HepG2 (cell line): ENCODE data around the gene FAM161A. TPM values are rescaled to one million over a fixed set of nuclear protein-coding genes. Genes with fewer than 3 reads are reported as not detected.
A peak's percentile ranks its signal among the peaks of the same experiment; 100 is the strongest.

Experiments
- AGO2 ChIP-seq: fragments of 200-400 bp; formaldehyde crosslinking; optimal IDR thresholded peaks from 2 replicates; pipeline ENCODE3; 2017; ENCODE audit warnings: mild to moderate bottlenecking, low read depth, low read length, moderate library complexity
- BRD4 ChIP-seq: sonication (generic); formaldehyde crosslinking; IDR thresholded peaks from 2 replicates; pipeline ENCODE4 v1.4.0; 2020; ENCODE audit warnings: missing genetic modification reagents
- CBX2 ChIP-seq, 2 experiments: fragments of 200-600 bp in 1 of 2; sonication (generic); formaldehyde crosslinking in 1 of 2; IDR thresholded peaks; 2 replicates each; pipeline versions ENCODE4 v1.7.0 to v1.8.1; 2018 to 2022; ENCODE audit warnings: low read depth in 2 of 2, low read length in 1 of 2, mild to moderate bottlenecking in 1 of 2, missing genetic modification reagents in 1 of 2
- FOSL2 ChIP-seq: sonication (generic); formaldehyde crosslinking; IDR thresholded peaks from 2 replicates; pipeline ENCODE4 v1.4.0; 2020; ENCODE audit warnings: missing genetic modification reagents
- HNF1A ChIP-seq, 2 experiments: sonication (generic) in 1 of 2; formaldehyde crosslinking in 1 of 2; IDR thresholded peaks; 2 replicates each; pipeline versions ENCODE4 v1.4.0 to v1.6.1; 2016 to 2020; ENCODE audit warnings: borderline replicate concordance in 1 of 2, low read depth in 1 of 2, mild to moderate bottlenecking in 1 of 2, missing genetic modification reagents in 1 of 2
- JDP2 ChIP-seq: sonication (generic); formaldehyde crosslinking; IDR thresholded peaks from 2 replicates; pipeline ENCODE4 v1.8.1; 2022; ENCODE audit warnings: missing genetic modification reagents, borderline replicate concordance
- KDM5B ChIP-seq: sonication (generic); formaldehyde crosslinking; IDR thresholded peaks from 2 replicates; pipeline ENCODE4 v1.4.0; 2020; ENCODE audit warnings: missing genetic modification reagents, mild to moderate bottlenecking, borderline replicate concordance
- KLF16 ChIP-seq, 2 experiments: sonication (generic) in 1 of 2; formaldehyde crosslinking in 1 of 2; IDR thresholded peaks; 2 replicates each; pipeline versions ENCODE4 v1.6.1 to v1.8.0; 2016 to 2023; ENCODE audit warnings: missing genetic modification reagents in 2 of 2, missing compliant biosample characterization in 1 of 2
- MZF1 ChIP-seq: sonication (generic); formaldehyde crosslinking; IDR thresholded peaks from 2 replicates; pipeline ENCODE4 v1.8.1; 2023; ENCODE audit warnings: mild to moderate bottlenecking, missing genetic modification reagents, borderline replicate concordance
- PITX1 ChIP-seq: sonication (generic); formaldehyde crosslinking; IDR thresholded peaks from 2 replicates; pipeline ENCODE4 v1.5.1; 2020; ENCODE audit warnings: mild to moderate bottlenecking, missing genetic modification reagents
- RAD21 ChIP-seq: fragments of 450-650 bp; formaldehyde crosslinking; IDR thresholded peaks from 2 replicates; pipeline ENCODE4 v1.5.0; 2020; ENCODE audit warnings: mild to moderate bottlenecking
- STAG1 ChIP-seq: sonication (generic); formaldehyde crosslinking; IDR thresholded peaks from 2 replicates; pipeline ENCODE4 v1.4.0; 2020; ENCODE audit warnings: missing genetic modification reagents
- THYN1 ChIP-seq: sonication (generic); formaldehyde crosslinking; IDR thresholded peaks from 2 replicates; pipeline ENCODE4 v1.8.1; 2023; ENCODE audit warnings: low read depth, mild to moderate bottlenecking, moderate library complexity, missing genetic modification reagents, borderline replicate concordance
- YY1 ChIP-seq: IDR thresholded peaks from 2 replicates; pipeline ENCODE4 v1.6.1; 2011; ENCODE audit warnings: low read length, low read depth, moderate library complexity, mild to moderate bottlenecking; ENCODE audit not compliant: insufficient read depth, insufficient replicate concordance
- ZNF234 ChIP-seq: sonication (generic); formaldehyde crosslinking; conservative IDR thresholded peaks from 2 replicates; pipeline ENCODE4 v1.5.1; 2020; ENCODE audit warnings: mild to moderate bottlenecking, missing genetic modification reagents
- ZNF350 ChIP-seq: sonication (generic); formaldehyde crosslinking; IDR thresholded peaks from 2 replicates; pipeline ENCODE4 v1.4.0; 2020; ENCODE audit warnings: mild to moderate bottlenecking, low read depth, missing genetic modification reagents, borderline replicate concordance
- ZNF432 ChIP-seq: sonication (generic); formaldehyde crosslinking; IDR thresholded peaks from 2 replicates; pipeline ENCODE4 v1.5.0; 2020; ENCODE audit warnings: missing genetic modification reagents, mild to moderate bottlenecking, borderline replicate concordance
- ZNF598 ChIP-seq: sonication (generic); formaldehyde crosslinking; IDR thresholded peaks from 2 replicates; pipeline ENCODE4 v1.5.1; 2020; ENCODE audit warnings: mild to moderate bottlenecking, missing genetic modification reagents, borderline replicate concordance
- ZNF691 ChIP-seq: sonication (generic); formaldehyde crosslinking; IDR thresholded peaks from 2 replicates; pipeline ENCODE4 v1.4.0; 2020; ENCODE audit warnings: missing genetic modification reagents, low read depth, mild to moderate bottlenecking, borderline replicate concordance
- ZZZ3 ChIP-seq: sonication (generic); formaldehyde crosslinking; IDR thresholded peaks from 2 replicates; pipeline ENCODE4 v1.4.0; 2020; ENCODE audit warnings: missing genetic modification reagents, mild to moderate bottlenecking, borderline replicate concordance
- polyA plus RNA-seq, 8 experiments: library from polyadenylated mRNA; depleted of rRNA in 3 of 8; stranded (reverse) in 7 of 8; unstranded in 1 of 8; fragments of >200 nt; fragmentation: Illumina TruSeq in 4 of 8; extraction: Trizol in 4 of 8; gene quantifications; 2 replicates each; pipeline versions ENCODE4 v1.2.1 to v1.2.3, GENCODE V29; 2011 to 2016; ENCODE audit warnings: low read depth in 4 of 8, missing spikeins in 1 of 8, mixed read lengths in 1 of 8; ENCODE audit not compliant: insufficient read depth in 1 of 8
- total RNA-seq, 5 experiments: library from RNA; depleted of rRNA; stranded (reverse); fragments of >200 nt; fragmentation: Illumina TruSeq; extraction: Trizol; gene quantifications; 2 replicates each; pipeline ENCODE4 v1.2.3, GENCODE V29; 2016; ENCODE audit warnings: low read depth in 1 of 5

The FAM161A gene
- total and polyA plus RNA-seq, 2 of the 13 experiments (the other 11 are each of a cell fraction or from before 2014, with no cell fraction given) = 2.7 to 3.4 TPM

- TF ChIP-seq HNF1A (IDR thresholded peaks at IDR 0.05; ENCODE audit: low read depth) (no peak), HNF1A (CRISPR knock-in tag; IDR thresholded peaks at IDR 0.05; ENCODE audit: borderline replicate concordance) (no peak), AGO2 (no peak), RAD21 (CRISPR knock-in tag) (no peak; the same call in 1 of the 2 replicates), YY1 (peak; percentile 59), FOSL2 (CRISPR knock-in tag) (peak; percentile 20; the same call in 1 of the 2 replicates), ZNF691 (CRISPR knock-in tag) (no peak), ZNF598 (CRISPR knock-in tag) (peak; percentile 78; the same call in 1 of the 2 replicates), ZZZ3 (CRISPR knock-in tag) (no peak), CBX2 (IDR thresholded peaks at IDR 0.05; ENCODE audit: low read depth, low read length) (no peak), CBX2 (CRISPR knock-in tag; IDR thresholded peaks at IDR 0.05; ENCODE audit: low read depth) (no peak), ZNF432 (CRISPR knock-in tag) (no peak), BRD4 (CRISPR knock-in tag) (peak; percentile 40; the same call in 1 of the 2 replicates), KDM5B (0 out of 2 replicates have a peak, but pooled peaks have one; percentile 12), JDP2 (CRISPR knock-in tag) (no peak), MZF1 (no peak), KLF16 (CRISPR knock-in tag; IDR thresholded peaks at IDR 0.05) (peak in 1 of 2 experiments; percentile 32; a peak in 1 of 4 replicates), ZNF234 (CRISPR knock-in tag) (no peak), THYN1 (CRISPR knock-in tag) (no peak), ZNF350 (CRISPR knock-in tag) (0 out of 2 replicates have a peak, but pooled peaks have one; percentile 13), PITX1 (no peak; the same call in 1 of the 2 replicates), STAG1 (CRISPR knock-in tag) (no peak)
Observed at GRCh38 chr2:61854564-61855317, 881 bp upstream of the FAM161A start (continued).
